ENCODE results near the gene TEPSIN.

Gene TEPSIN

DNA sequence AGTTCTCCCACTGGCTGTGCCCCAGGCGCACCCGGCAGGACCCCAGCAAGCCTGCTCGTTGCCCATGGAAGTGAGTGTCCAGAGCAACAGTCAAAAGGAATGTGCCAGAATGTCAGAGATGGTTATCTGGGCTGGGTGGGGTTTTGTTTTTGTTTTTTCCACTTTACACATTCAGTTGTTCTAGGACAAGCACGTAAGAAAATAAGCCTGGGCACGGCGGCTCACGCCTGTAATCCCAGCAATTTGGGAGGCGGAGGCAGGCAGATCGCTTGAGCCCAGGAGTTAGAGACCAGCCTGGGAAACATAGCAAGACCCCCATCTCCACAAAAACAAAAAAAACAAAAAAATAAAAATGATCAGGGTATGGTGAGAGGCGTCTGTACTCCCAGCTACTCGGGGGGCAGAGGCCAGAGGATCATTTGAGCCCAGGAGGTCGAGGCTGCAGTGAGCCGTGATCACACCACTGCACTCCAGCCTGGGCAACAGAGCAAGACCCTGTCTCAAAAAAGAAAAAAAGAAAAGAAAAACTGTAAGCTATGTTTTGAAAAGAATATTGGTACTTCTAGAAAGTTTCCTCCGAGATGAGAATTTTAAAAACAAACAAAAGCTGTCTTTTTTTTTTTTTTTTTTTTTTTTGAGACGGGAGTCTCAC, 8.6 kb upstream of the TEPSIN start:
- peaks cover 23% of the 10 kb centered on the region for H3K4me1 Mint-ChIP-seq
- DNase-seq (ENCODE audit: low spot score in 2 of 2) (no peak), ATAC-seq (no peak)
- no peak overlapping the region for H3K27ac Mint-ChIP-seq
- H3K9me3 Mint-ChIP-seq: no peaks in the 10 kb centered on the region
- H3K4me3 Mint-ChIP-seq: no peak overlapping the region
- peaks cover 79% of the 10 kb centered on the region for H3K36me3 Mint-ChIP-seq

DNA sequence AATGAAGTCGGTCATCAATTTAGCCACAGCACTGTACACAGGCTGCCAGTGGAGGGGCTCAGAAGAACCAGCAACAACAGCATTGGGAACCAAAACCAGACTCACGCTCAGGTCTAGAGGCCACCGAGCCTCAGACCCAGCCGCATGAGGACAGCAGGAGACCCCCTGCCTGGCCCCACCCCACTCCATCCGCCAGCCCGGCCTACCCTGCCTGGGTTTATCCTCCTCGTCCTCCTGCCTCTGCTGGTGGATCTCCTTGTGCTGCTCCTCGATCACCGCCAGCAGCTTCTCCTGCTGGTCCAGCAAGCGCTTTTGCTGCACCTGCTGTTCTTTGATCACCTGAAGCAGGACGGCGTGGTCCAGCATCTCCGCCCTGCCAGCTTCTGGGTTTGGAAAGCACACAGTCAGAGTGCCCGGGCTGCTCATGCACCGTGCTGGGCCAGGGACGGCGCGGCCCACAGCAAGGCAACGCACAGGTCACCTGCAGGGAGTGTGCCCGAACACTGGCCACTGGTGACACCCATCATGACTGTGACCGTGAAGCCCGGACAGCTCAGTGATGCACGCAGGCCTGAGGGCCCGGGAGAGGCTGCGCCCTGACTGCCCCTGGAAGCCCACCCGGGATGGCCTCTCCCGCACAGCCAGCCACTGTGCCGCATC, 8.0 kb upstream of the TEPSIN start:
- no peak overlapping the region for H3K27ac Mint-ChIP-seq
- H3K9me3 Mint-ChIP-seq: no peaks in the 10 kb centered on the region
- DNase-seq (ENCODE audit: low spot score in 2 of 2): no peak
- H3K36me3 Mint-ChIP-seq: peaks cover 79% of the 10 kb centered on the region
- no peak overlapping the region for H3K4me3 Mint-ChIP-seq
- no peak for ATAC-seq
- H3K4me1 Mint-ChIP-seq: peaks cover 25% of the 10 kb centered on the region

DNA sequence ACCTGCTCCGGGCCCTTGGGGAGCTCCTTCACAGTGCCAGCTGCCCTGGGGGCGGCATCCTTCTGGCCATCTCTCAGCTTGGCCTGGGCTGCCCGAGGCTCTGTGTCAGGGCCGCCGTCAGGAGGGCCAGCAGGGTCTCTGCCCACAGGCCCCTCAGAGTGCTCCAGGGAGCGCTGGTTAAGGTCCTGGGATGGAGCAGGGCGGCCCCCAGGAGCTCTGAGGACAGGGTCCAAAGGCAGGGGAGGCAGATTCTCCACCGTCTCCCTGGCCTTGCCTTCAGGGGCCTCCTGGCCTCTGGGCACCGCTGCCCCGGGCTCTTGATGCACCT, 7.5 kb upstream of the TEPSIN start:
- H3K4me1 Mint-ChIP-seq: peaks cover 30% of the 10 kb centered on the region
- peaks cover 79% of the 10 kb centered on the region for H3K36me3 Mint-ChIP-seq
- no peak for ATAC-seq
- DNase-seq (ENCODE audit: low spot score in 2 of 2): no peak
- H3K4me3 Mint-ChIP-seq: no peak overlapping the region
- no peaks in the 10 kb centered on the region for H3K9me3 Mint-ChIP-seq
- H3K27ac Mint-ChIP-seq: no peak overlapping the region

DNA sequence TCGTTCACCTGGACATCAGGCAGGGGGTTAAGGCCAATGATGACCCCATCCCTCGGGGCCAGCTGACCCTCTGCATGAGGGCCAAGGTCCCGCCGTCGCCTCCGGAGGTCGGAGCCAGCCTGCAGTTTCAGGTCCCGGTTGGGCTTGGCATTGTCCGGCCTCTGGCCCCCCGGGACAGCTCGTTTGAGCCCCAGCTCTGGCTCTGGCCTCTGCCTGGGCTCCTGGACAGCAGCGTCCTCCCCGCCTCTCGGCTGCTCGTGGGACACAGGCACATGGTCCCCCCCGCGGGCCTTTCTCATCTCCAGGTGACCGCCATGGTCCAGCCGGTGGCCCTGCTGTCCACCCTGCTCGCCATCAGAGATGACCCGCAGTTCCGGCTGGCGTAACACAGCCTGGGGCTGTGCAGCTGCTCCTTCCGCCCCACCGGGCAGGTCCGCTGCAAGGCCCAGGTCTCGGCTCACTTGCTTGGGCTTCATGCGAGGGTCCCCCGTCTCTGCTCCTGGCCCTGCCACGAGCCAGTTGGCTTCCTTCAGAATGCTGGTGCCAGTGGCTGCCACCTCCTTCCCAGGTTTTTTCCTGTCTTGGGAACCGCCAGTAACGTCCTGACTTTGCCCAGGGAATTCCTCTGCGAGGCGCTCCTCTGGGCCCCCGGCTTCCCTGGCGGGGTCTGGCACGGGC, 6.9 kb upstream of the TEPSIN start:
- ATAC-seq (no peak), DNase-seq (ENCODE audit: low spot score in 2 of 2) (no peak)
- Mint-ChIP-seq H3K27ac (peak overlapping the region; percentile 71), H3K9me3 (no peaks in the 10 kb centered on the region), H3K4me1 (peaks cover 35% of the 10 kb centered on the region), H3K4me3 (no peak overlapping the region), H3K36me3 (peaks cover 79% of the 10 kb centered on the region)

DNA sequence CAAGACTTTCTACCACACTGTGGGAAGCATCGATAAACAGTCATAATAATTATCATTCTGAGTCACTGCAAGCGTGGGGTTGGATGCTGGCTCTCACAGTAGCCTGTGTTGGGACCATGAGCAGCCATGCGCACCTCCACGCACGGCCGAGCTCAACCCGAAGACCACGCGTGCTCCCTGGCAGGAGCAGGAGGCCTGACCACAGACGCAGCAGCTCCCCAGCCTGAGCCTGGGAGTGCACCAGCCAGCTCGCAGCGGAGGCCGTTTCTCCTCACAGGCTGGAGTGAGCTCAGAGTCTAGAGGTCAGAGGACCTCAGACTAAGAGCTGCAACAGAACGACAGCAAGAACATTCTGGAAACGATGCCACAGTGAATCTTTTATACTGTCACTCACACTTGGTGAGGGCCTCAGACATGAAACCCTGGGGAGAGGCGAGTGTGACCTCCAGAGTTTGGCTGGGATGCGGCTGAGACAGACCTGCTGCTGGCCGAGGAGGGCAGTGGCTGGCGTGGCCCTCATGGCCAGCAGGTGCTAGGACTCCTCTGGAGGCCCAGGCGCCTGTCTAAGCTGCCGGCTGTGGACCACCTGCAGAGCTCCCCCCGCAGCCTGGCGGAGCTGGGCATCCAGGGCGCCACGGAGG, 6.3 kb upstream of the TEPSIN start:
- peak overlapping the region; percentile 71 for H3K27ac Mint-ChIP-seq
- peaks cover 80% of the 10 kb centered on the region for H3K36me3 Mint-ChIP-seq

DNA sequence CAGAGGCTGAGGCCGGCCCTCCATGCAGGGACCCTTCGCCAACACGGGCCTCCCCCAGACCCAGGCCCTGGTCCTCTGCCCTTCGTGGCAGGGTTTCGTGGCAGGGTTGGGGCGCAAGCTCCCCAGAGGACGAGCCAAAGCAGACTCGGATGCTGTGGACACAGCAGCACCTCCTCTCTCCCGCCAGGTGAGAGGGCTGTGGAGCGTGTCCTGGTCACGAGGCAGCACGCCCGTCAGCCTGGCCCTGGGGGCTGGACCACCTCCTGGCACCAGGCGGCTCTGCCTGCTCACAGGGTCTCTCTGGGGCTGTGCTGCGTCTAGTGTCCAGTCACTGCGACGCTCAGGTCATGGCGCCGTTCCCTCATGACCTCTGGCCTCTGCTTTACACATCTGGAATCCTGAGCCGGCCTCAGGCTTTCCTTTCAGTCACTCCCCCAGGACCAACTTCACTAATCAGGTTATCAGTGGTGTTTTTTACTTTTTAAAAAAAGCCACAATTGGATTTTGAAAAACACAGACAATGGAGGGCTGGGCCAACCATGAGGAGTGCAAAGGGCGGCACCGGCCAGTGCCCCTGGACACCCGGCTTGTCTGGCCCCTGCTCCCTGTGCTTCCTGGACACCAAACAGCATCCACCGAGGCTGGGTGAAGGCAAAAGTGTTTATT, 5.6 kb upstream of the TEPSIN start:
- peak overlapping the region; percentile 71 for H3K27ac Mint-ChIP-seq
- no peaks in the 10 kb centered on the region for H3K9me3 Mint-ChIP-seq

More for the DNA sequence above, 6.3 kb upstream of the TEPSIN start:
- Mint-ChIP-seq H3K4me1 (peaks cover 39% of the 10 kb centered on the region), H3K9me3 (no peaks in the 10 kb centered on the region), H3K4me3 (no peak overlapping the region)
- no peak for DNase-seq (ENCODE audit: low spot score in 2 of 2)
- peak; percentile 83 for ATAC-seq

GRCh38 chr17:81243333-81243664, 4.4 kb upstream of the TEPSIN start:
- Mint-ChIP-seq H3K4me1 (peaks cover 43% of the 10 kb centered on the region), H3K9me3 (no peaks in the 10 kb centered on the region), H3K36me3 (peaks cover 83% of the 10 kb centered on the region), H3K4me3 (no peak overlapping the region), H3K27ac (no peak overlapping the region)
- ATAC-seq: no peak
- DNase-seq (ENCODE audit: low spot score in 2 of 2): no peak

More for the DNA sequence above, 5.6 kb upstream of the TEPSIN start:
- Mint-ChIP-seq H3K36me3 (peaks cover 80% of the 10 kb centered on the region), H3K4me3 (no peak overlapping the region), H3K4me1 (peaks cover 43% of the 10 kb centered on the region)
- ATAC-seq: no peak
- no peak for DNase-seq (ENCODE audit: low spot score in 2 of 2)

- no peak for ATAC-seq
- Mint-ChIP-seq H3K4me1 (peaks cover 48% of the 10 kb centered on the region), H3K27ac (peak overlapping the region; percentile 78), H3K9me3 (no peaks in the 10 kb centered on the region), H3K4me3 (peak overlapping the region; percentile 34), H3K36me3 (peaks cover 78% of the 10 kb centered on the region)
- no peak for DNase-seq (ENCODE audit: low spot score in 2 of 2)
These were observed 3.8 kb upstream of the TEPSIN start for GRCh38 chr17:81242421-81243332.

GRCh38 chr17:81241648-81242420, 3.0 kb upstream of the TEPSIN start:
- Mint-ChIP-seq H3K4me1 (peaks cover 51% of the 10 kb centered on the region), H3K9me3 (no peaks in the 10 kb centered on the region), H3K4me3 (peak overlapping the region; percentile 81), H3K27ac (peak overlapping the region; percentile 78), H3K36me3 (peaks cover 77% of the 10 kb centered on the region)
- ATAC-seq (peak; percentile 12), DNase-seq (ENCODE audit: low spot score in 2 of 2) (peak; percentile 72 to 89)

- Mint-ChIP-seq H3K9me3 (no peaks in the 10 kb centered on the region), H3K27ac (peak overlapping the region; percentile 78), H3K36me3 (peaks cover 76% of the 10 kb centered on the region), H3K4me1 (peaks cover 53% of the 10 kb centered on the region), H3K4me3 (peak overlapping the region; percentile 81)
- DNase-seq (ENCODE audit: low spot score in 2 of 2): no peak
- no peak for ATAC-seq
These were observed 2.3 kb upstream of the TEPSIN start for GRCh38 chr17:81241203-81241602.

DNA sequence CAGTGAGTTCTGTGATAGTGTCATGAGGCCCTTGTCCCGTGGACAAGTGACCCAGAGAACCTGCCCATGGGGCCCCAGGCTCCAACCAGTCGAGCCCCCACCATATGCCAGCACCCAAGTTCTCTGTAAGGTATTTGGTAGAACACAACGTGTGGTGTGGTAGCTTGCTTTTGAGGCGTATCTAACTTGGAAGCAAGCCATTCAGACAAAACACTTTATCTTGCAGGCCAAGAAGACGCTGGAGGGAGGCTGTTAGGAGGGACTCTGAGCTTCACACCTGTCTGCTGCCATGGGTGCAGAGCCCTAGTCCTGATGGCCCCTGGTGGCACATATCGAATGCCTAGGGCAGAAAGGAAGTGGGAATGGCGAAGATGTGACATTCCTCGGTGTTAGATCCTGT, 1.9 kb upstream of the TEPSIN start:
- Mint-ChIP-seq H3K4me3 (peak overlapping the region; percentile 81), H3K36me3 (peaks cover 74% of the 10 kb centered on the region), H3K27ac (peak overlapping the region; percentile 78), H3K9me3 (no peaks in the 10 kb centered on the region), H3K4me1 (peaks cover 56% of the 10 kb centered on the region)
- DNase-seq (ENCODE audit: low spot score in 2 of 2): no peak
- no peak for ATAC-seq

DNA sequence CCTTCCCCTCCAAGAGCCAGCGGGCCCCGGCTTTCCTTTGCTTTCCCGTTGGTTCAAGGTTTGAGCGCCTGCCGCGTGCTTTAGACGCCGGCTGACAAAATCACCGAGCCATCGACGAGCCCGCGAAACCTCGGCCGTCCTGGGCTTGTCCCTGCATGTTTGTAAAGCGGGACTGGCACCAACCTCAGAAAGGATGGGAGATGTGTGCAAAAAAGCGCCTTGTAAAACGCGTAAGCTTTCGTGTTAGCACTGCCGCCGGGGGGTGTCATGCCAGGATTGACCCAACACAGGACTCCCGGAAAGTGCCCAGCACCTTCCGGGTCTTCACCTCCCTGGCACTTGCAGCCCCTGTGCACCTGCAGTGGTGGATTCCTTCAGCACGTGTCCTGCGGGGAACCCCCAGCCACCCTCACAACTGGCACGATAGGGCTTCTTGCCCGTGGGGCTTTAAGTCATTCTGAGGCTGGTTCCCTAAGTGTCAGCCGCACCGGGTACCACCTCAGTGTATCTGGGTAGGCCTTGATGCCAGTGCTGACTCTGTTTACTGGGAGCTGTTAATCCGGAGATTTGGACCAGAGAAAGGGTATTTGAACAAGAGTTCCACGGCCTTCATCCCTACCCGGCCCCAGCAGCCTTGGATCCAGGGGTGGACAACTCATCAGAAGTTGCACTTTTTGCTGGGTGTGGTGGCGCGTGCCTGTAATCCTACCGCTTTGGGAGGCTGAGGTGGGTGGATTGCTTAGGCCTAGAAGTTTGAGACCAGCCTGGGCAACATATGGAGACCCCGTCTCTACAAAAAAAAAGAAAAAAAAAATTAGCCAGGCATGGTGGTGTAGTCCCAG, 1.1 kb upstream of the TEPSIN start:
- ATAC-seq: no peak

GRCh38 chr17:81238490-81238814, 403 bp downstream of the TEPSIN start:
- Mint-ChIP-seq H3K4me3 (peak overlapping the region; percentile 81), H3K27ac (peak overlapping the region; percentile 92), H3K36me3 (peaks cover 56% of the 10 kb centered on the region), H3K9me3 (no peaks in the 10 kb centered on the region), H3K4me1 (peaks cover 58% of the 10 kb centered on the region)
- ATAC-seq (no peak), DNase-seq (ENCODE audit: low spot score in 2 of 2) (no peak)

More for the DNA sequence above, 1.1 kb upstream of the TEPSIN start:
- Mint-ChIP-seq H3K27ac (peak overlapping the region; percentile 92), H3K36me3 (peaks cover 69% of the 10 kb centered on the region), H3K4me3 (peak overlapping the region; percentile 81), H3K9me3 (no peaks in the 10 kb centered on the region), H3K4me1 (peaks cover 56% of the 10 kb centered on the region)
- peak in 1 of 2 donors; percentile 72 for DNase-seq (ENCODE audit: low spot score in 2 of 2)

All from stimulated activated effector memory CD8-positive, alpha-beta T cell treated with anti-CD3 and anti-CD28 coated beads, Interleukin-12 subunit alpha, Interleukin-12 subunit beta, amount 100 ng/mL, for 72 hours (primary cell).